ENCODE measurements around the gene FGGY. TPM values are rescaled to one million over a fixed set of nuclear protein-coding genes. Genes with fewer than 3 reads are reported as not detected.

Gene FGGY
- total RNA-seq, 2 donors from 2014 or later = 16.0 to 21.8 TPM

- Histone ChIP-seq H3K4me3 (no peak overlapping the region), H3K9me3 (no peaks in the 10 kb centered on the region), H3K4me1 (no peaks in the 10 kb centered on the region), H3K27ac (no peak overlapping the region), H3K36me3 (no peaks in the 10 kb centered on the region), H3K27me3 (no peaks in the 10 kb centered on the region)
- TF ChIP-seq CTCF (IDR thresholded peaks at IDR 0.05) = no peak
- no peak for DNase-seq (ENCODE audit: low spot score)
Observed at GRCh38 chr1:59539961-59540681, 243.2 kb downstream of the FGGY start.

GRCh38 chr1:59541161-59541560 lies 244.3 kb downstream of the FGGY start:
- DNase-seq (ENCODE audit: low spot score) = no peak
- Histone ChIP-seq H3K36me3 (no peaks in the 10 kb centered on the region), H3K4me1 (no peaks in the 10 kb centered on the region), H3K4me3 (no peak overlapping the region), H3K27ac (no peak overlapping the region), H3K27me3 (no peaks in the 10 kb centered on the region), H3K9me3 (no peaks in the 10 kb centered on the region)
- TF ChIP-seq CTCF (IDR thresholded peaks at IDR 0.05) = no peak

GRCh38 chr1:59541891-59542290 lies 245.0 kb downstream of the FGGY start:
- Histone ChIP-seq H3K9me3 (no peaks in the 10 kb centered on the region), H3K27ac (no peak overlapping the region), H3K4me3 (no peak overlapping the region), H3K4me1 (no peaks in the 10 kb centered on the region), H3K36me3 (no peaks in the 10 kb centered on the region), H3K27me3 (no peaks in the 10 kb centered on the region)
- no peak for TF ChIP-seq CTCF (IDR thresholded peaks at IDR 0.05)
- no peak for DNase-seq (ENCODE audit: low spot score)

GRCh38 chr1:59543211-59543668 lies 246.3 kb downstream of the FGGY start:
- Histone ChIP-seq H3K9me3 (no peaks in the 10 kb centered on the region), H3K27ac (no peak overlapping the region), H3K4me1 (no peaks in the 10 kb centered on the region), H3K4me3 (no peak overlapping the region), H3K36me3 (no peaks in the 10 kb centered on the region), H3K27me3 (no peaks in the 10 kb centered on the region)
- no peak for TF ChIP-seq CTCF (IDR thresholded peaks at IDR 0.05)
- DNase-seq (ENCODE audit: low spot score) = no peak

GRCh38 chr1:59544615-59545293 lies 247.9 kb downstream of the FGGY start:
- Histone ChIP-seq H3K9me3 (no peaks in the 10 kb centered on the region), H3K4me1 (no peaks in the 10 kb centered on the region), H3K27ac (no peak overlapping the region), H3K36me3 (no peaks in the 10 kb centered on the region), H3K4me3 (no peak overlapping the region), H3K27me3 (no peaks in the 10 kb centered on the region)
- no peak for TF ChIP-seq CTCF (IDR thresholded peaks at IDR 0.05)
- no peak for DNase-seq (ENCODE audit: low spot score)
